ENCODE data around the gene MAGI1.

Gene MAGI1

DNA sequence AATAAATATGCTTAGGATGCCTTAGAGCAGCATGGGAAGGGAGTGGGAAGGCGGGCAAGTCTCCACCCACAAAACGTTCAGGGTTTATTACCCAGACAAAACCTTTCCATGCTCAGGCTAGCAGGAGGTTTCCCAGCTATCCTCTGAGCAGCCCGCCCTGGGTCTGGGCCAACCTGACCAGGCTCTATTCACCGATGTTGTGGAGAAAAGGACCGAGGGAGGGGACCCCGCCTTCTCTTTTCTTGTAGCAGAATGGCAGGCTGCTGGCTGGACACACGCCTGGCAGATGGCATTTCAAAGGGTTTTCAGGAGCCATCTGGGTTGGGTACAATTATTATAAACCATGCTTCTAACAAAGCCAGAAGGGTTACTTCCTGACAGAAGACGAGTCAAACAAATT, 540.9 kb downstream of the MAGI1 start:
- no peak for DNase-seq

- DNase-seq = no peak
Observed at GRCh38 chr3:65497236-65497635, 541.5 kb downstream of the MAGI1 start.

GRCh38 chr3:65493938-65494337, 544.8 kb downstream of the MAGI1 start:
- DNase-seq = no peak

GRCh38 chr3:65493371-65493882, 545.3 kb downstream of the MAGI1 start:
- no peak for DNase-seq

DNA sequence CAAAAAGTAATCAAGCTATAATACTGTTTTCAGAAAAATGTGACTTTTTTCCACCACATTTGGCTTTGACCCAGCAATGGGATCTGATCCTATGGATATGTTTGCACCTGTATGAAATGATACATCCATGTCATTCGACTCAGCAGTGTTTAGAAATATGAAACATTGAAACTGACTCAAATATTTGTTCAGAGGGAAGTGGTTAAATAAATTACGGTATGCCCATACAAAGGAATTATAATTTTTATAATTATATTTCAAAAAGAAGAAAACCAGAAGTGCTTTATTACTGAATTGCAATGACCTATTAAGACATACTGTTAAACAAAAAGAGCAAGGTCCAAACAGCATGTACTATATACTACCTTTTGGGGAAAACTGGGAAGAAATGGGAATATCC, 546.5 kb downstream of the MAGI1 start:
- DNase-seq = no peak

- no peak for DNase-seq
Observed at GRCh38 chr3:65490114-65490513, 548.6 kb downstream of the MAGI1 start.

DNA sequence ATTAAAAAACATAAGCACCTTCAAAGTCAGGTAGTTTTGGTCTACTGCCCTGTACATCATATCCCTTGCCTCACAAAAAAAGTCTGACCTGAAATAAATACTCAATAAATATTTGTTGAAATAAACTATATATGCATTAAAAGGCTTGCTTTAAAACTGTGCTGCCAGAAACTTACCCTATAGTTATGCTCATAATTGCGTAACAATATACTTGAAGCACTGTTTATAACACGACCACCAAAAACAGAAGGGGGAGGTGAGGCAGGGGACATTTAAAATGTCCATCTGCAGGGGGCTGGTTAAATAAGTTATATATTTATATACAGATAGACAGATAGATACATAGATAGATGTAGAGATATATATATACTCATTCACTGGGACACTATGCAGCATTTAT, 549.5 kb downstream of the MAGI1 start:
- DNase-seq = no peak

DNA sequence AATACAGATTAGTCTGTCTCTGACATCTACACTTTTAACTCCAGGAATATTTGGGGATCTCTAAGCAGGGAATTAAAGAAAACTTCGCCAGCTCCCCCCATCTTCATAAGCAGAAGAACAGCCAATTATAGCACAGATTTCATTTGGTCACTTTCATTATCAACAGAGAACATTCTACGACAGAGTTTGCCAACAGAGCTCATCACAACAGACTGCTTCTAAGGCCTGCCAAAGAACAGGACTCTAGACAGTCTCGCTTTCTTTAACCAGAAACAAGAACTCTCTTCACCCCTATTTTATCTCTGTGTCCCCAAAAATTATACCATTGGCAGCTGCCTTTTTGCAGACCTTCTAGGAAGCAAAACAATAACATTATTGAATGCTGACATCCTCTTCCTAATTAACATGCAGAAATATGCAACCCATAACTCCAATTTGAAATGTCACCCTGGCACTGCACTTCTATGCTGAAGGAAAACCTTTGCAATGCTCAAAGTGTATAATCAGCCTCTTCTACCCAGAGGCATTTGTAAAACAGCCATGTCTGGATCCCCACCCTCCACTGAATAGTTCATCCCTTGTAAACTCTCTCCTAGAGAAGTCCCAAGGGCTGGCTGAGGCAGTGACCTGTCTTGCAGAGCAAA, 552.8 kb downstream of the MAGI1 start:
- DNase-seq = no peak

DNA sequence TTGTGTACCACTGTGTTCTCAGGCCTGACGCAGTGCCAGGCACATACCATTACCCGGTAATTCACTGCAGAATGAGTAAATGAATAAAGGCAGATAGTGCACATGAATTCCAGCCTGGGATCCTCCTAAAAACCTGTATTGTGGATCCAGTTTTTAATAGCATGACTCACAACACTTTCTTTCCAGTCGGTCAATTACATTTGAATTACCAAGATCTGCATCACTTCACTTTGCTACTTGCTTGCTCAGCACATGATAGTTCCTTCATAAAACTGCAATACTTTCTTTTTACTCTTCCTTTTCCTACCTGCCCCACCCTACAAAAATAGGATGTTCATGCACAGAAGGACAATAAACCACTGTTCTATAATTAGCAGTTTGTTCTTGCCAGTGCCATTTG, 553.8 kb downstream of the MAGI1 start:
- DNase-seq = no peak

DNA sequence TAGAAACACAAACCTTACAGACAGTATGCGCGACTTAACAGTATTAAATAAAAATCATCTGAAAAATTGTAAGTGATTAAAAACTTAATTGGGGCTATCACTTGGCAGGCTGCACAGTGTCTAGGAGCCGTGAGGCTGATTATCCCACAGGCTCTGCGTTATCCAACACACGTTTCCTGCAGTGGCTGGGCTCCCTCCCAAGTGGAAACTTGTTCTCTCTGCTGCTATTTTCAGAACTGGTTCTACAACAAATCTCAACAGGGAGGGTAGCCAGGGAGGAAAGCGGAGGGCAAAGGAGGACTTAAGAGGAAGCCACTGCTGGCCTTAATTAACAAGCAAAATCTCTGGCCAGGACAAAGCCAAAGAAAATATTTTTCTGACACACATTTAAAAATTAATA, 555.2 kb downstream of the MAGI1 start:
- no peak for DNase-seq

DNA sequence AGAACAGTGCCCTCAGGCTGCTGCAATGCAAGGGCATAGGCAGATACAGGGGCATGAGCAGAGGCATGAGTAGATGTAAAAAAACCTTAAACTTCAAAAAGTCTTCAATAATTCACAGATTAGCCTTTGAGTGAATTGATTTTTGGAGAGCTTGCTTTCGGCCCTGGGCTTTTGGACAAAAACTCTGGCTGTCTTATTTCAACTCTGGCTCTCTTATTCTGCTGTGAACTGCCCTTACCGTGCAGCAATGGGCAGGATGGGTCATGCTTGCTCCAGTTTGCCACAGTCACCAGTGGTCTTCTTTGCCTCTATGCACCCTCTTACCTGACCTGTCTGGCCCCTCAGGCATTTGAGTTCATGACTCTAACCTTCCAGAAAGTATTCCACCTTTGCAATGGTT, 555.7 kb downstream of the MAGI1 start:
- DNase-seq = no peak

DNA sequence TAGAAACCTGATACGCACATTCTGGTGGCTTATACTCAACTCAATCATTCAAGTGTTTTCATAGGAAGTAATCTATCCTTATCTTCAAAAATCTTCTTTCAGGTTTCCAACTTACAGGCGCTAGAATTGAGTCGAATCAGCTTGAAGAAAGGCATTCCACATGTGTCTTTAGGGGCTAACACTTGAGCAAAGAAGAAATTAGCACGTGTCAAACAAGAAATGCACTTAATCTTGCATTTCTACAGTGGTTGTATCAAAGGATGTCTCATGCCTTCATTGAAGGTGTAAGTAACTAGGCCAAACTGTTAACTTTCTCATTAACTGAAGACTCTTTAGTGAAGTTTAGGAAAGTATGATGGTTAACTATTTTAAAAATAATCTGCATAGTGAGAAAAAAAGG, 557.6 kb downstream of the MAGI1 start:
- DNase-seq = no peak

- DNase-seq = no peak
Observed at GRCh38 chr3:65479990-65480389, 558.7 kb downstream of the MAGI1 start.

- no peak for DNase-seq
Observed at GRCh38 chr3:65478551-65479500, 559.9 kb downstream of the MAGI1 start.

- no peak for DNase-seq
Observed at GRCh38 chr3:65473736-65474135, 565.0 kb downstream of the MAGI1 start.

DNA sequence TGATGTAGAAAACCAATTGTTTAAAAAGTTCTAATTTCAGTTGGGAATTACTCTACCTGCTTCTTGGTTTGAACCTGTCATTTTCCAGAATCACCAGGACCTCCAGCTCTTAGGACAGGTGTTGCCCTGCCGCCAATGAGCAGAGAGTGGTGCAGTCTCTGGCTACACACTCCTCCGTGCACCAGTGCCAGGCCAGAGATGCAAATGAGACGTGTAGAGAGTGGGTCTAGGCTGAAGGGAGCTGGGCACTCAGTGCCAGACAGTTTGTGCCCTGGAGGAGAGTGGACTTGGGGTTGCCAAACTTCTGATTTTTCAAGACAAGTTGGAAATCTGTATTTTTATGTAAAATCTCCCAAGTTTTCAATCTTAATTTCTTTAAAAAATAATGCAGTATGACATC, 566.2 kb downstream of the MAGI1 start:
- no peak for DNase-seq

DNA sequence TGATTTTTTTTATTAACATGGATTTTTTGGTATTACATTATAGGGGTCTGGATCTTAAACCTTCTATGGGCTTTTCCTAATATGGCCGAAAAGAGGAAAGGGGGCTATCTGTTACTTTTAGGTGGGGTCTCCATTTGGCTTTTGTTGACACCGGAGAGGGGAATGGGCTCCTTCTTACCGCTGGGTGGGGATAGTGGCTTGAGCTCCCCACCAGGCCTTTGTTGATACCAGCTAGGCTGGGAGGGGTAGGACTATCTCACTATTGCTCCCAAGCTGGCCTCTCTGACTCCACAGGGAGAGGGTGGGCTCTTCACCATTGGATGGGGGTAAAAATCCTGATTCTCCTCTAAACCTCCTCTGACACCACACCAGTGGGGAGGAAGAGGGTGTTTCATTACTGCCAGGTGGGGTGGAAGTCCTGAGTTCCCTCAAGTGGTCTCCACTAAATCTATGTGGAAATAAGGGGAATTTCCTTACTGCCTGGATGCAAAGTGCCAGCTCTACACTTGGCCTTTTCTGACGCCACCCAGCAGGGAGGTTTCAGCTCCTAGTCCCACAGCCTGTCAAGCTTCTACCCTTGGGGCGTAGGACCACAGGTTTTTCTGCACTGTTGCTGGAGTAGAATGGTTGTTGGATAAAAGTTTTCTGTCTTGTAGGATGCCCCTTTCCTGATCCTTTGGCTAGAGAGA, 572.3 kb downstream of the MAGI1 start:
- DNase-seq = no peak

DNA sequence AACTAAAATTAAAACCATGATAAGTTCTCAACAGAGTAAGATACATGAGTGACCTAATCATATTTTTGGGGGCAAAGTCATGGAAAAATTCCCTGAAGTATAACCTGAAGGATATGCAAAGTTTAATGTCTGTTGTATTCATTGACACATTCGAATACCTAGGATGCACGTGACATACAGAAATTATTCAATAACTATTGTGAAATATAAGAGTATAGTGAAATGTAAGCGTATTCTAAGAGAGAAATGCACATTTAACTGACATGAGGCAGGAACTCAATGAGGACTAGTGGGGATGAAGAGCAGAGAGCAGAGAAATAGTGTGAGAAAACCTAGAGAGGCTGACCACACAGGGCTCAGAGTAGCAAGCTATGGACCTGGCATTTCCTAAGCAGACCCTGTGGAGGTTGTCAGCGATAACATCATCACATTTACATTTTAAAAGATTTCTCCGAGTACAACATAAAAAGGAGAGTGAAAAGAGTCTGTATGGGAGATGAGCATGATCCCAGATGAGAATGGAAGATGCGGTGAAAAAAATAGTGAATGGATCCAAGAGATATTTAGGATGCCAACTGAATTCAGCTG, 588.8 kb downstream of the MAGI1 start:
- DNase-seq = no peak

DNA sequence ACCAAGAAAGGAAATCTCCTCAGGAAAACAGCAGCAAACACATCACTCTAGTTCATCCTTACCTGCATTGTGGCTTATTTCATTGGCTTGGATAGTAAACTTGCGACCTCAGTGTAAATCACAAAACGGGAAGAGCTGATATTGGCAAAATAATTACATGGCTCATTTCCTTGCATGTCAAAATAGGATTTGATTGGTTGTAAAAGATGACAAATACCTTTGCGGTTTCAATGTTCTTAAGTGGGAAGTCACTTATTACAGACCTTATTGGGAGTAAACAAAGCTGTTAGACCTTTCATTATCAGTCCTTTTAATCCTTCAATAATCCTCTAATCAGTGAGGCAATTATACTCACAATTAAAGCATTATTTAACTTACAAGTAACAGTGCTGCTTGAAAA, 590.6 kb downstream of the MAGI1 start:
- no peak for DNase-seq

DNA sequence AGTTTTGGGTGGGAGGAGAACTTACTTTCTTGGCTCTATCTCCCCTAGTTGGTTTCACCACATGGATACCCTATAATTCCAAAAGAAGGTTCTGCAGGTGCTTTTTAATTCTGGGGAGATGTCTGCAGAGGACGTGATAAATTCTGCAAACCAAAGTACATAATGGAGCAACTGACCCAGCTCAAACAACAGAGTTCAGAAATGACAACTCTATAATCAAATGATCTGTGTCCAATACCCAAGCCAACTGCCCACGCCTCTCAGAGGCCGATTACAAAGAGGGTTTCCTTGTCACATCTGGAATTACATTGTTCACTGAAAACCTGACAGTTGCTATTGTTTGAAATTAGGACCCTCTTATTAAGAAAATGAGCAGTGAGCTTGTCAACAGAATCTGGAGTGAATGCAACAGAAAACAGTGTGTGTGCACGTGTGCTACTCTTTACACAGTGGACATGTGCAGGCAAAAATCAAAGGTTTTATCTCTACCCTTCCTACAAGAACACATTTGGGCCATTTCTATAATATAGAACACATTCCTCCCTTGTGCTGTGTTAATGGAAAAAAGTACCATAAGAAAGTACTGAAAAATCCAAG, 593.0 kb downstream of the MAGI1 start:
- no peak for DNase-seq

GRCh38 chr3:65444447-65444815, 594.3 kb downstream of the MAGI1 start:
- no peak for DNase-seq

GRCh38 chr3:65443739-65444446, 594.8 kb downstream of the MAGI1 start:
- no peak for DNase-seq
